A549 (cell line): ENCODE measurements around the gene TMEM203. TPM values are rescaled to one million over a fixed set of nuclear protein-coding genes. Genes with fewer than 3 reads are reported as not detected.

ENCODE experiments used
- ATAC-seq, 2 experiments: fragments of 200-7000 bp in 1 of 2; fragments of >200 bp in 1 of 2; cut with Nextera tagmentation in 1 of 2; cut with Tn5 transposase in 1 of 2; 3 replicates each; pipeline versions ENCODE4 v1.8.0 to v1.9.1; 2018 to 2020; ENCODE audit warnings: mild to moderate bottlenecking in 1 of 2, moderate library complexity in 1 of 2
- CTCF ChIA-PET: fragments of 300-600 bp; sonication (Branson Sonifier 250); formaldehyde crosslinking; extraction: SDS; loops from one replicate; lab custom pipeline; 2021; ENCODE audit warnings: antibody characterized with exemption, inconsistent platforms; lab: Yijun Ruan, JAX
- POLR2A ChIA-PET: fragments of 350-600 bp; formaldehyde crosslinking; extraction: SDS; loops from one replicate; lab custom pipeline; 2021; ENCODE audit warnings: antibody characterized with exemption, inconsistent platforms; lab: Yijun Ruan, JAX
- DNase-seq, 2 experiments: peaks; one replicate each; pipeline versions ENCODE4 v3.0.0 to v3.0.0-alpha.2; 2011 to 2016; ENCODE audit warnings: low read depth in 1 of 2, low spot score in 1 of 2
- FAIRE-seq: peaks from 2 replicates; lab custom pipeline; 2011; peaks lifted over from hg19 to GRCh38; lab: Jason Lieb, UNC
- H3K27ac ChIP-seq, 2 experiments: fragments of >200 bp; sonication (Bioruptor Twin); formaldehyde crosslinking; 3 replicates each; pipeline ENCODE4 v1.5.1; 2016 to 2017
- H3K4me1 ChIP-seq: fragments of >200 bp; sonication (Bioruptor Twin); formaldehyde crosslinking; 3 replicates; pipeline ENCODE4 v1.6.1; 2016
- H3K4me2 ChIP-seq: fragments of >200 bp; sonication (Bioruptor Twin); formaldehyde crosslinking; 3 replicates; pipeline ENCODE4 v1.6.1; 2016
- H3K4me3 ChIP-seq: fragments of >200 bp; sonication (Bioruptor Twin); formaldehyde crosslinking; 3 replicates; pipeline ENCODE4 v1.5.1; 2016
- H3K9me3 ChIP-seq: fragments of >200 bp; sonication (Bioruptor Twin); formaldehyde crosslinking; 3 replicates; pipeline ENCODE4 v1.6.1; 2016
- CHD4 ChIP-seq: fragments of 200-600 bp; sonication (generic); IDR thresholded peaks from 2 replicates; pipeline ENCODE4 v1.6.1; 2016; ENCODE audit warnings: antibody characterized with exemption, mild to moderate bottlenecking, borderline replicate concordance
- EHMT2 ChIP-seq: fragments of 200-600 bp; sonication (generic); IDR thresholded peaks from 2 replicates; pipeline ENCODE4 v1.6.1; 2016; ENCODE audit warnings: antibody characterized with exemption, low read depth, mild to moderate bottlenecking, moderate library complexity
- FOSB ChIP-seq: fragments of 250-450 bp; sonication (Bioruptor Pico); IDR thresholded peaks from 2 replicates; pipeline ENCODE4 v1.5.0; 2020; ENCODE audit warnings: mild to moderate bottlenecking, moderate library complexity
- FOSL2 ChIP-seq, 2 experiments: fragments of 450-650 bp in 1 of 2; fragments of >200 bp in 1 of 2; sonication (Bioruptor Twin) in 1 of 2; formaldehyde crosslinking; IDR thresholded peaks; 2 replicates each; pipeline versions ENCODE4 v1.5.0 to v1.6.1; 2016 to 2020; ENCODE audit warnings: mild to moderate bottlenecking in 1 of 2, moderate library complexity in 1 of 2
- FOXS1 ChIP-seq: fragments of 250-450 bp; sonication (Bioruptor Pico); IDR thresholded peaks from 2 replicates; pipeline ENCODE4 v1.5.0; 2020; ENCODE audit warnings: mild to moderate bottlenecking, moderate library complexity
- GATA3 ChIP-seq: IDR thresholded peaks from 2 replicates; pipeline ENCODE4 v1.6.1; 2012; ENCODE audit warnings: borderline replicate concordance
- HOXA7 ChIP-seq: fragments of 250-450 bp; sonication (Bioruptor Pico); IDR thresholded peaks from 2 replicates; pipeline ENCODE4 v1.5.0; 2020; ENCODE audit warnings: mild to moderate bottlenecking, moderate library complexity
- HOXB13 ChIP-seq: fragments of 250-450 bp; sonication (Bioruptor Pico); IDR thresholded peaks from 2 replicates; pipeline ENCODE4 v1.5.0; 2020; ENCODE audit warnings: low read depth, mild to moderate bottlenecking, moderate library complexity
- HOXB5 ChIP-seq: fragments of 250-450 bp; sonication (Bioruptor Pico); IDR thresholded peaks from 2 replicates; pipeline ENCODE4 v1.5.0; 2020; ENCODE audit warnings: mild to moderate bottlenecking, moderate library complexity
- JUNB ChIP-seq: fragments of >200 bp; sonication (Bioruptor Twin); formaldehyde crosslinking; IDR thresholded peaks from 2 replicates; pipeline ENCODE4 v1.6.1; 2016
- PHF8 ChIP-seq: fragments of 200-600 bp; sonication (generic); IDR thresholded peaks from 2 replicates; pipeline ENCODE4 v1.6.1; 2016; ENCODE audit warnings: low read depth, mild to moderate bottlenecking, antibody characterized with exemption, moderate library complexity, borderline replicate concordance
- RAD21 ChIP-seq, 2 experiments: fragments of >200 bp in 1 of 2; sonication (Bioruptor Twin) in 1 of 2; formaldehyde crosslinking in 1 of 2; IDR thresholded peaks in 1 of 2; conservative IDR thresholded peaks in 1 of 2; 2 replicates in 1 of 2; 3 replicates in 1 of 2; pipeline ENCODE4 v1.6.1; 2012 to 2018; ENCODE audit warnings: inconsistent platforms in 1 of 2
- RFX5 ChIP-seq: fragments of 450-650 bp; IDR thresholded peaks from 2 replicates; pipeline ENCODE4 v1.7.1; 2014; ENCODE audit warnings: antibody characterized with exemption, mild to moderate bottlenecking, moderate library complexity
- TFCP2L1 ChIP-seq: fragments of 250-450 bp; sonication (Bioruptor Pico); IDR thresholded peaks from 2 replicates; pipeline ENCODE4 v1.5.0; 2021; ENCODE audit warnings: mild to moderate bottlenecking
- TP53 ChIP-seq: fragments of 250-450 bp; sonication (Bioruptor Pico); IDR thresholded peaks from 2 replicates; pipeline ENCODE4 v1.5.0; 2021; ENCODE audit warnings: mild to moderate bottlenecking, moderate library complexity
- ZC3H11A ChIP-seq: fragments of 450-650 bp; IDR thresholded peaks from 2 replicates; pipeline ENCODE4 v1.6.1; 2014; ENCODE audit warnings: antibody characterized with exemption, mild to moderate bottlenecking
- WGBS: methylation state at CpG from one replicate; pipeline ENCODE4 v1.1.6; 2017; ENCODE audit errors: missing lambda C conversion rate; 5-methylcytosine and 5-hydroxymethylcytosine counted together
- polyA plus RNA-seq, 4 experiments: library from polyadenylated mRNA; depleted of rRNA in 3 of 4; stranded (reverse); fragments of >200 nt; fragmentation: RNase III in 1 of 4; extraction: RNeasy Plus Mini Kit Qiagen cat#74134 plus additional on column Dnase treatment in 1 of 4; gene quantifications; 2 replicates in 3 of 4; 3 replicates in 1 of 4; pipeline ENCODE4 v1.2.3, GENCODE V29; 2011 to 2017
- TF ChIP-seq, protein P1 (sequence below): IDR thresholded peaks from 2 replicates; pipeline ENCODE4 v1.6.1; 2012
- TF ChIP-seq, protein P2 (sequence below): fragments of 450-650 bp; IDR thresholded peaks from 2 replicates; pipeline ENCODE4 v1.6.1; 2014; ENCODE audit warnings: antibody characterized with exemption
- TF ChIP-seq, protein P3 (sequence below): IDR thresholded peaks from 2 replicates; pipeline ENCODE4 v1.6.1; 2012

Gene TMEM203
- polyA plus RNA-seq, 2 of the 4 experiments (the other 2 are of a cell fraction), result 31.0 to 47.3 TPM

DNA sequence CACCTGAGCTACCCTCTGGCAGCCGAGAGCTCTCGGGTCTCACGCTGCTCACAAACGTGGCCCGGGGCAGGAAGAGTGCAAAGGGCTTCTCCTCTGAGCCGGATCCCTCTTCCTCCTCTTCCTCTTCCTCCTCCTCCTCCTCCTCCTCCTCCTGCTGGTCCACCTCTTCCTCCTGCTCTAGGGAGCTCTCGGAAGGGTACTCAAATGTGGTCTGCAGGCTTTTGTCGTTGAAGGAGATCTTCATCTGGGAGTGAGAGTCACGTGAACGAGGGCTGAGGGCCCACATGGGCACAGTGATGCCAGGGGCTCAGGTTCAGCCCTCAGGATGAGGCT lies 13.0 kb downstream of the TMEM203 start:
- no peak overlapping the region for H3K27ac ChIP-seq
- TF ChIP-seq EHMT2 (no peak), FOSB (CRISPR knock-in tag) (no peak)
- TF ChIP-seq, protein P1, sequence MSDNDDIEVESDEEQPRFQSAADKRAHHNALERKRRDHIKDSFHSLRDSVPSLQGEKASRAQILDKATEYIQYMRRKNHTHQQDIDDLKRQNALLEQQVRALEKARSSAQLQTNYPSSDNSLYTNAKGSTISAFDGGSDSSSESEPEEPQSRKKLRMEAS, result no peak
- TF ChIP-seq, all 56 proteins: peak for 0
- no peaks in the 10 kb centered on the region for H3K9me3 ChIP-seq
- peaks cover 36% of the 10 kb centered on the region for H3K4me1 ChIP-seq
- ATAC-seq (no peak), FAIRE-seq (no peak), DNase-seq (no peak)
- no peak overlapping the region for H3K4me3 ChIP-seq
- WGBS, result 86% methylated on average over 10 of the region's 10 CpGs
- CTCF ChIA-PET, result interaction anchor here (0.6 to 11.5 kb wide), 8 partner anchors 10 to 125 kb away, joined by 3 to 156 read pairs (median 5); partner anchors contain the start of genes CYSRT1, LRRC26, RNF208 and RNF224
- POLR2A ChIA-PET, result interaction anchor here (1.8 kb wide), 1 partner anchor 8 kb away, joined by 10 read pairs; the partner anchor contains the start of gene TPRN
- no peak overlapping the region for H3K4me2 ChIP-seq

DNA sequence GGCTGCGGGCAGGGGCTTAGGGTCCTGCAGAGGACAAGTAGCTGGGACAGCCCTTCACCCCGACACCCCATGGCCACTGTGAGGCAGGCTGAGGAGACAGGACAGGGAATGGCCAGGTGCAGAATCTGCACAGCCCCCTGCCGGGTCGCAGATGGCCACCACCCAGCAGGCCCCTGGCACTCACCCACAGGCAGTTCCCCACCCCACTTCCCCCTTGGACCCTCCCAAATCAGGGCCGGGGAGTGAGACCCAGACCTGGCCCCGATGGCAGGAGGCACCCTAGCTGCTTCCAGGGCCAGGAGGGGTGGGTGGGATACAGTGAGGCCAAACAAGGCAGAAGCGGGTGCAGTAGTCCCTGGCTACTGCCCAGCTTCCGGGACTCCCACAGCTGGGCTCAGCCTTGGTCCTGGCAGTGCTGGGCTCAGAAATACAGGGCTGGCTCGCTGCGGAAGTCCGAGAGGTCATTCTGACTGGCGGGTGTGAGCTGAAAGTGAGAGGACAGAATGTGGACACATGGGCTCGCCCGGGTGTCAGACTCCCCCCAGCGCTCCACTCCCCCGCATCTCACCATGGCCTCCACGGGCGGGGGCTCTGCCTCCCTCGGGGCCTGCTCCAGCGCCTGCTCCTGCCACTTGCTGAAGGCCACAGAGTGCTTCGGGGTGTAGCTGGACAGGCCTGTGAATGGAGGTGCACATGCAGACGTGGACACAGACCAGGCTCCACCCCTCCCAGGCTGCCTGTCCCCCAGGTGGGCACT lies 13.6 kb downstream of the TMEM203 start:
- H3K9me3 ChIP-seq, result no peaks in the 10 kb centered on the region
- ATAC-seq (no peak), DNase-seq (no peak), FAIRE-seq (no peak)
- peaks cover 41% of the 10 kb centered on the region for H3K4me1 ChIP-seq
- no peak for TF ChIP-seq ZC3H11A
- TF ChIP-seq RFX5, result no peak
- TF ChIP-seq HOXB13 (CRISPR knock-in tag), result no peak
- TF ChIP-seq, protein P2, sequence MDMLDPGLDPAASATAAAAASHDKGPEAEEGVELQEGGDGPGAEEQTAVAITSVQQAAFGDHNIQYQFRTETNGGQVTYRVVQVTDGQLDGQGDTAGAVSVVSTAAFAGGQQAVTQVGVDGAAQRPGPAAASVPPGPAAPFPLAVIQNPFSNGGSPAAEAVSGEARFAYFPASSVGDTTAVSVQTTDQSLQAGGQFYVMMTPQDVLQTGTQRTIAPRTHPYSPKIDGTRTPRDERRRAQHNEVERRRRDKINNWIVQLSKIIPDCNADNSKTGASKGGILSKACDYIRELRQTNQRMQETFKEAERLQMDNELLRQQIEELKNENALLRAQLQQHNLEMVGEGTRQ, result no peak
- no peak for TF ChIP-seq HOXB5 (CRISPR knock-in tag)
- TF ChIP-seq FOXS1, result no peak
- H3K4me2 ChIP-seq, result no peak overlapping the region
- WGBS, result 82% methylated on average over 14 of the region's 22 CpGs
- H3K27ac ChIP-seq, result no peak overlapping the region
- ChIA-PET POLR2A (interaction anchor here (1.8 kb wide), 1 partner anchor 9 kb away, joined by 10 read pairs; the partner anchor contains the start of gene TPRN), CTCF (interaction anchor here (0.6 to 11.5 kb wide), 8 partner anchors 9 to 107 kb away, joined by 3 to 156 read pairs (median 5); partner anchors contain the start of genes CYSRT1, LRRC26, RNF208 and RNF224)
- no peak overlapping the region for H3K4me3 ChIP-seq

DNA sequence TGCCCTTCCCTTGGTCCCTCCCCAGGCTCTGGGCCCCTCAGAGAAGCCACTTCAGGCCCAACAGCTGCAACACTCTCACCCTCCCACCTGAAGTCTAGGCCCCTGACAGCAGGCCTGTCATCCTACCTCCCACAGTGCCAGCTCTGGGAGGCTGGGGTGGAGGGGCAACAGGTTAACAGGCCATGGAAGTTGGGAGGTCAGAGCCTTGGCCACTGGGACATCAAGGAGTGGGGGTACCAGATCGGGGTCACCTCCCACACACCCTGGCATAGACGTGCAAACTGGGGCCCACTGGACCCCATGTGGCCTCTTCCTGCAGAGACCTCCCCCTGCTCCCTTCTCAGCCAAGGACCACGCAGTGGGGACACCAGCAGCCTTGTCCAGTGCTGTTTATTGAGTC lies 14.2 kb downstream of the TMEM203 start:
- WGBS, result 100% methylated on average over 1 of the region's 3 CpGs
- Histone ChIP-seq H3K4me3 (no peak overlapping the region), H3K9me3 (no peaks in the 10 kb centered on the region), H3K4me1 (peaks cover 44% of the 10 kb centered on the region), H3K4me2 (no peak overlapping the region), H3K27ac (no peak overlapping the region)
- FAIRE-seq (no peak), DNase-seq (no peak), ATAC-seq (no peak)
- ChIA-PET POLR2A (interaction anchor here (1.8 kb wide), 1 partner anchor 10 kb away, joined by 10 read pairs; the partner anchor contains the start of gene TPRN), CTCF (interaction anchor here (1.2 to 11.5 kb wide), 6 partner anchors 8 to 73 kb away, joined by 3 to 156 read pairs (median 19); partner anchors contain the start of genes CYSRT1, LRRC26, RNF208 and RNF224)
- TF ChIP-seq, protein P3, sequence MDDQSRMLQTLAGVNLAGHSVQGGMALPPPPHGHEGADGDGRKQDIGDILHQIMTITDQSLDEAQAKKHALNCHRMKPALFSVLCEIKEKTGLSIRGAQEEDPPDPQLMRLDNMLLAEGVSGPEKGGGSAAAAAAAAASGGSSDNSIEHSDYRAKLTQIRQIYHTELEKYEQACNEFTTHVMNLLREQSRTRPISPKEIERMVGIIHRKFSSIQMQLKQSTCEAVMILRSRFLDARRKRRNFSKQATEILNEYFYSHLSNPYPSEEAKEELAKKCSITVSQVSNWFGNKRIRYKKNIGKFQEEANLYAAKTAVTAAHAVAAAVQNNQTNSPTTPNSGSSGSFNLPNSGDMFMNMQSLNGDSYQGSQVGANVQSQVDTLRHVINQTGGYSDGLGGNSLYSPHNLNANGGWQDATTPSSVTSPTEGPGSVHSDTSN, result 0 out of 2 replicates have a peak, but pooled peaks have one; percentile 12
- TF ChIP-seq TFCP2L1 (CRISPR knock-in tag), result no peak

DNA sequence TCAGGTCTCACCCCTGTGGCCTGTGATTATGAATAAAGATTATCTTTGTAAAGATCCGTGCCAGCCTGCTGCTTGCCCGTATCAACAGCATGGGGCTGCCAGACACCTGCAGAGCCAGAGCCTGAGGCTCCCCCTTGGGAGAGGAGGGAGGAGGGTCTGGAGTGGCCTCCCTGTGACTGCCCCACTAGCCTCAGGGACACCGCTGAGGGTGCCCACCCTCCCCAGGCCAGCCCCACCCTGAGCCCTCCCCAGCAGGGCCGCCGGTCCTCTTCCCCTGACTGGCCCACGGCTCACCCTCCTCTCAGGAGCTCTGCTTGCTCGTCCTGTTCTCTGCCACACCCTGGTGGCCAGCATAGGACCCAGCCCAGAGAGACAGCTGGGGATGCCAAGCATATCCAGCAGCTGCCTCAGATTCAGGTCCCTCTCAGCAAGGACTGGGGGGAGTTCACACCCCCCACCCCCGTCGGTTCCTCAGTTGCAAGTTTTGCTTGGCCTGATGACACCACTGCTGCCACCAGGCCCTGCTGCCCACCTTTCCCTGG lies 15.1 kb downstream of the TMEM203 start:
- Histone ChIP-seq H3K4me1 (peaks cover 39% of the 10 kb centered on the region), H3K27ac (peak overlapping the region in 1 of 2 experiments; percentile 97; a peak in 1 of 6 replicates), H3K9me3 (no peaks in the 10 kb centered on the region), H3K4me2 (peak overlapping the region; percentile 99), H3K4me3 (no peak overlapping the region)
- ATAC-seq (peak; percentile 31 to 44; a peak in 3 of 6 replicates), FAIRE-seq (no peak), DNase-seq (no peak)
- TF ChIP-seq FOSL2 (IDR thresholded peaks at IDR 0.05), result no peak
- no peak for TF ChIP-seq FOSL2 (CRISPR knock-in tag; IDR thresholded peaks at IDR 0.05)
- TF ChIP-seq PHF8, result no peak
- no peak for TF ChIP-seq CHD4
- TF ChIP-seq RAD21 (conservative IDR thresholded peaks at IDR 0.05 in 1 of 2, IDR thresholded peaks at IDR 0.05 in 1 of 2), result peak in 1 of 2 experiments; percentile 35; a peak in 1 of 5 replicates
- no peak for TF ChIP-seq GATA3
- TF ChIP-seq TP53 (CRISPR knock-in tag), result no peak
- TF ChIP-seq HOXA7, result no peak
- TF ChIP-seq JUNB, result no peak
- WGBS, result 94% methylated on average over 3 of the region's 9 CpGs
- ChIA-PET POLR2A (interaction anchor here (2.1 to 3.4 kb wide), 3 partner anchors 11 to 33 kb away, joined by 15 to 38 read pairs (median 20); partner anchors contain the start of genes CYSRT1, RNF208 and TPRN), CTCF (interaction anchor here (0.9 to 11.5 kb wide), 14 partner anchors 7 to 126 kb away, joined by 3 to 156 read pairs (median 7); partner anchors contain the start of genes CYSRT1, LRRC26, RNF208 and RNF224)
